Uterus (tissue), 4 donors: Measurements from ENCODE around the gene PIWIL4. TPM values are rescaled to one million over a fixed set of nuclear protein-coding genes. Genes with fewer than 3 reads are reported as not detected.
"Not testable (repeated sequence)": the region's sequence is repeated elsewhere in the genome, so short reads cannot be mapped to it uniquely, and the experiment has no call there.

ENCODE experiments used
- DNase-seq, 2 donors: peaks; one replicate each; pipeline ENCODE4 v3.0.0-alpha.2; 2019 to 2020
- H3K27ac ChIP-seq, 2 donors: fragments of 200-600 bp; sonication (generic); 1 replicate in 1 of 2; 2 replicates in 1 of 2; pipeline ENCODE4 v1.5.1; 2016 to 2018
- H3K27me3 ChIP-seq, 2 donors: fragments of 200-600 bp; sonication (generic); one replicate each; pipeline ENCODE4 v1.5.1; 2018 to 2019; ENCODE audit warnings: control low read depth in 1 of 2
- H3K36me3 ChIP-seq, 2 donors: fragments of 200-600 bp; sonication (generic); one replicate each; pipeline ENCODE4 v1.5.1; 2019; ENCODE audit warnings: control low read depth in 1 of 2
- H3K4me1 ChIP-seq, 2 donors: fragments of 200-600 bp; sonication (generic); one replicate each; pipeline ENCODE4 v1.5.1; 2018 to 2019; ENCODE audit warnings: control low read depth in 1 of 2
- H3K4me3 ChIP-seq, 2 donors: fragments of 200-600 bp; sonication (generic); 1 replicate in 1 of 2; 2 replicates in 1 of 2; pipeline ENCODE4 v1.5.1; 2018 to 2019; ENCODE audit warnings: mild to moderate bottlenecking in 1 of 2
- H3K9me3 ChIP-seq, 2 donors: fragments of 200-600 bp; sonication (generic); one replicate each; pipeline ENCODE4 v1.5.1; 2019; ENCODE audit warnings: control low read depth in 1 of 2
- POLR2A ChIP-seq, 2 donors: fragments of 450-650 bp; IDR thresholded peaks; one replicate each; pipeline ENCODE4 v1.6.1; 2016; ENCODE audit warnings: antibody characterized with exemption in 2 of 2, mild to moderate bottlenecking in 1 of 2, moderate library complexity in 1 of 2
- intact Hi-C: fragments of 100-400 bp; cut with DNase I; formaldehyde crosslinking; loops from one replicate; pipeline ENCODE4 v1.15.1; 2023; ENCODE audit warnings: low total_unique reads
- total RNA-seq, 4 donors: library from RNA; depleted of rRNA in 3 of 4; stranded (reverse); fragments of >200 nt in 3 of 4; gene quantifications; one replicate each; pipeline versions ENCODE4 v1.1.0 to v1.2.4, GENCODE V29; 2014 to 2023
- TF ChIP-seq, protein P1 (sequence below), 4 experiments: fragments of 200-600 bp in 2 of 4; fragments of 450-650 bp in 2 of 4; sonication (generic) in 2 of 4; IDR thresholded peaks; one replicate each; pipeline ENCODE4 v1.5.1; 2016 to 2019; ENCODE audit warnings: antibody characterized with exemption in 4 of 4, mild to moderate bottlenecking in 2 of 4, moderate library complexity in 1 of 4
- donor health status: DM: yes; HTN: yes; CAD: no.

The PIWIL4 gene
- total RNA-seq, 4 donors from 2014 or later: 5.1 to 9.0 (median 6.8) TPM

DNA sequence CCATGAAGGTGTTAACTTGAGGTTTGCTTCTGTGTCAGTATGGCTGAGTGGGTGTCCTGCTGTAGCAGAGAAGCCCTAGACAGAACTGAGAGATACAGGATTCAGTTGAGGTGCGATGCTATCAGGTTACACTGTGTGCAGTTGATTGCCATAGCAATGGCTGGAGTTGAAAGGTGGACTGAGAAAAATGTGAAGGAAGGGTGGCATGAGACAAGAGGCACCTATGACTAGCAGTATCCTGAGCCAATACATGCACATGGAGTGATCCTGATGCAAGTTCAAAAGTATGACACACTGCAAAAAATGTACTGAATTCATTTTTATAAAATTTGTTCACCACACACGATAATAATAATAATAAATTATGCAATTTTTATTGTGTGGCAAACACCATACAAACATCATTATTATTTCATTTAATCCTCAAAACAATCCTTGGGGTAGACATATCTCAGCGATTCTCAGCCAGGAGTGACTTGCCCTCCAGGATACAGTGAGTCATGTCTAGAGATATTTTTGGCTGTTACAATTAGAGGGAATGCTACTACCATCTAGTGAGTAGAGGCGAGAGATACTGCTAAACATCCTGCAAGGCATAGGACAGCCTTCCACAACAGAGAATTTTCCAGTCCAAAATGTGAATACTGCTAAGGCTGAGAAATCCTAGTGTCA, 3.9 kb upstream of the PIWIL4 start:
- Histone ChIP-seq H3K27ac (no peak overlapping the region), H3K27me3 (no peaks in the 10 kb centered on the region)
- intact Hi-C loops: no loop called here

DNA sequence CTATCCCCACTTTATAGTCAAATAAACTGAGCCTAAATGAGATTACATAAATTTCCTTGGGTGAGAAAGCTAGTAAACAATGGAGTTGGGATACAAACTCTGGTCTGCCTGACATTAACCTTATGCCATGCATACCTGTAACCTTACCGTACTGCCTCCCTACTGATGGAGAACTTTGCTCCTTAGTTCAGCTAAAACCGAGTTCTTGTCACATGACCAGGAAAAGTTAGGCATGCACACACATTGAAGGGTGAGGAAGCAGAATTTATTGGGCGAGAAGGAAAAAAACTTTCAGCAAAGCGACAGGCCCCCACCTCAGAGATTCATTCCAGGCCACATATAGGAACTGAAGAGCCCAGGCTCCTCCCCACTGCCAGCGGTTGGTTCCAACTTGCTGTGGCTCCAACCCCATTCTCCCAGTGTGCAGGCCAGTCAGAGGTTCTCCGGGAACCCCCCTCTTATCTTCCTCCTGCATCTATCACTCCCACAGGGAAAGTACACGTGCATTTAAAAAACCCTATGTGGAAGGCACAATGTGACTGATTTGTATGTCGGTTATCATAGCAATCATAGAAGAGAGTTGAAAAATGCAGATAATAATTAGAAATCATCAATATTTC, 3.2 kb upstream of the PIWIL4 start:
- intact Hi-C loops: no loop called here
- Histone ChIP-seq H3K4me3 (no peak overlapping the region), H3K27ac (no peak overlapping the region)

More for the DNA sequence above, 3.9 kb upstream of the PIWIL4 start:
- Histone ChIP-seq H3K36me3 (no peaks in the 10 kb centered on the region), H3K4me1 (no peaks in the 10 kb centered on the region), H3K9me3 (no peaks in the 10 kb centered on the region), H3K4me3 (no peak overlapping the region)
- no peak for DNase-seq
- TF ChIP-seq, protein P1, sequence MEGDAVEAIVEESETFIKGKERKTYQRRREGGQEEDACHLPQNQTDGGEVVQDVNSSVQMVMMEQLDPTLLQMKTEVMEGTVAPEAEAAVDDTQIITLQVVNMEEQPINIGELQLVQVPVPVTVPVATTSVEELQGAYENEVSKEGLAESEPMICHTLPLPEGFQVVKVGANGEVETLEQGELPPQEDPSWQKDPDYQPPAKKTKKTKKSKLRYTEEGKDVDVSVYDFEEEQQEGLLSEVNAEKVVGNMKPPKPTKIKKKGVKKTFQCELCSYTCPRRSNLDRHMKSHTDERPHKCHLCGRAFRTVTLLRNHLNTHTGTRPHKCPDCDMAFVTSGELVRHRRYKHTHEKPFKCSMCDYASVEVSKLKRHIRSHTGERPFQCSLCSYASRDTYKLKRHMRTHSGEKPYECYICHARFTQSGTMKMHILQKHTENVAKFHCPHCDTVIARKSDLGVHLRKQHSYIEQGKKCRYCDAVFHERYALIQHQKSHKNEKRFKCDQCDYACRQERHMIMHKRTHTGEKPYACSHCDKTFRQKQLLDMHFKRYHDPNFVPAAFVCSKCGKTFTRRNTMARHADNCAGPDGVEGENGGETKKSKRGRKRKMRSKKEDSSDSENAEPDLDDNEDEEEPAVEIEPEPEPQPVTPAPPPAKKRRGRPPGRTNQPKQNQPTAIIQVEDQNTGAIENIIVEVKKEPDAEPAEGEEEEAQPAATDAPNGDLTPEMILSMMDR (IDR thresholded peaks at IDR 0.05): peak in 3 of 4 experiments; percentile 25 to 38 (median 30)
- TF ChIP-seq POLR2A (IDR thresholded peaks at IDR 0.05): no peak

DNA sequence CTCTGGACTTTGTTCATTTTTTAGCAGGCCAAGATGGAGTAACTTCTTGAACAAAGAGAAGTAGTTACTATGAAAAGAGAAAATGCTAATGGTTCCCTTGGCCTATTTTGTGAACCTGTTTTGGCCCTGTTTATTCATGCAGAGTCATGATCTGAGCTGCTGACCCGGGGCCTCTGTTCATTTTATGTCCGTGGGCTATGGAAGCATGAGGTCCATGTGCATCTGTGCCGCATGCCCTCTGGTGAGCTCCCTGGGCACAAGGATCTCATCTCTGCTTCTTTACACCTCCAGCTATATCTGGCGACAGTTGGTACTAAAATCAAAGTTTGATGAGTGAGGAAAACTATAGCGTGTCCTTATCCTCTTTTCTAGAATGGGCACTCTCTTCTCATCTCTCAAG, 1.0 kb downstream of the PIWIL4 start:
- no peak for DNase-seq
- intact Hi-C loops: no loop called here
- no peaks in the 10 kb centered on the region for H3K27me3 ChIP-seq
- TF ChIP-seq, protein P1 (IDR thresholded peaks at IDR 0.05): no peak
- TF ChIP-seq POLR2A (IDR thresholded peaks at IDR 0.05): no peak
- H3K9me3 ChIP-seq: no peaks in the 10 kb centered on the region
- no peaks in the 10 kb centered on the region for H3K4me1 ChIP-seq
- H3K36me3 ChIP-seq: no peaks in the 10 kb centered on the region
- H3K4me3 ChIP-seq: no peak overlapping the region
- H3K27ac ChIP-seq: no peak overlapping the region

More for the DNA sequence above, 3.2 kb upstream of the PIWIL4 start:
- Histone ChIP-seq H3K36me3 (no peaks in the 10 kb centered on the region), H3K4me1 (no peaks in the 10 kb centered on the region), H3K9me3 (no peaks in the 10 kb centered on the region), H3K27me3 (no peaks in the 10 kb centered on the region)
- TF ChIP-seq, protein P1 (IDR thresholded peaks at IDR 0.05): no peak
- no peak for TF ChIP-seq POLR2A (IDR thresholded peaks at IDR 0.05)
- DNase-seq: no peak

DNA sequence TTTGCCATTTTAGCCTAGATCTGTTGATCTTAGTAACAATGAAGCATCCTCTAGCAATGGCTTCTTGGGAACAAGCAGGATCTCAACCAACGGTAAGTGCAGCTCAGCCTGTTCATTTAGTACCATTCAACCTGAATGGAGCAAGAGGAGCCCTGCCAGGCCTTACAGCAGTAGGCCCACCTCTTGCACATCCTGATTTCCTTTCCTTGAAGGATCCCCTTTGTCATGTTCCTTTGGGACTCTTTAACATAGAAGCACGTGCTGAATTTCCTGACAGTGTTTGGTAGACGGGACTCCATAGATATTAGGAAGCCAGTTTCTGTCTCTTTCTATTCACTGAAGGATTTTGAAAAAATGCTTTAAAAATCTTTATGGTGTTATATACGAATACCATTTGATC, 1.5 kb downstream of the PIWIL4 start:
- Histone ChIP-seq H3K36me3 (no peaks in the 10 kb centered on the region), H3K4me3 (no peak overlapping the region), H3K27ac (no peak overlapping the region), H3K9me3 (no peaks in the 10 kb centered on the region), H3K27me3 (no peaks in the 10 kb centered on the region), H3K4me1 (no peaks in the 10 kb centered on the region)
- DNase-seq: no peak
- intact Hi-C loops: no loop called here
- TF ChIP-seq POLR2A (IDR thresholded peaks at IDR 0.05): no peak
- TF ChIP-seq, protein P1 (IDR thresholded peaks at IDR 0.05): no peak

DNA sequence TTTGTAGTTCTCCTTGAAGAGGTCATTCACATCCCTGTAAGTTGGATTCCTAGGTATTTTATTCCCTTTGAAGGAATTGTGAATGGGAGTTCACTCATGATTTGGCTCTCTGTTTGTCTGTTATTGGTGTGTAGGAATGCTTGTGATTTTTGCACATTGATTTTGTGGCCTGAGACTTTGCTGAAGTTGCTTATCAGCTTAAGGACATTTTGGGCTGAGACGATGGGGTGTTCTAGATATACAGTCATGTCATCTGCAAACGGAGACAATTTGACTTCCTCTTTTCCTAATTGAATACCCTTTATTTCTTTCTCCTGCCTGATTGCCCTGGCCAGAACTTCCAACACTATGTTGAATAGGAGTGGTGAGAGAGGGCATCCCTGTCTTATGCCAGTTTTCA, 5.8 kb downstream of the PIWIL4 start:
- H3K36me3 ChIP-seq, DNase-seq, H3K9me3 ChIP-seq, H3K4me3 ChIP-seq, H3K27me3 ChIP-seq, H3K4me1 ChIP-seq, H3K27ac ChIP-seq, intact Hi-C loops: not testable (repeated sequence)
